Stimulated activated CD8-positive, alpha-beta memory T cell treated with anti-CD3 and anti-CD28 coated beads, Interleukin-7, amount 100 ng/mL, for 1 hour (primary cell): ENCODE data around the gene TOMM7.
"Not testable (repeated sequence)": the region's sequence is repeated elsewhere in the genome, so short reads cannot be mapped to it uniquely, and the experiment has no call there.

ENCODE experiments used
- DNase-seq, 2 donors: peaks; one replicate each; pipeline ENCODE4 v3.0.0-alpha.2; 2020; ENCODE audit warnings: low read depth in 2 of 2

The TOMM7 gene

GRCh38 chr7:22821702-22822485 lies 755 bp downstream of the TOMM7 start:
- no peak for DNase-seq

GRCh38 chr7:22819476-22819875 lies 3.2 kb downstream of the TOMM7 start:
- no peak for DNase-seq

- no peak for DNase-seq
Measured at GRCh38 chr7:22814261-22815208, 8.1 kb downstream of the TOMM7 start.

- no peak for DNase-seq
Measured at GRCh38 chr7:22812353-22812752, 10.3 kb downstream of the TOMM7 start.

- DNase-seq, result no peak
Measured at GRCh38 chr7:22811746-22812280, 10.8 kb downstream of the TOMM7 start.

- no peak for DNase-seq
Measured at GRCh38 chr7:22810843-22811242, 11.8 kb downstream of the TOMM7 start.

GRCh38 chr7:22809902-22810642 lies 12.6 kb downstream of the TOMM7 start:
- no peak for DNase-seq

- DNase-seq, result no peak
Measured at GRCh38 chr7:22808140-22808539, 14.5 kb downstream of the TOMM7 start.

GRCh38 chr7:22806752-22807151 lies 15.9 kb downstream of the TOMM7 start:
- no peak for DNase-seq

GRCh38 chr7:22805227-22805626 lies 17.4 kb downstream of the TOMM7 start:
- DNase-seq, result no peak

- DNase-seq, result not testable (repeated sequence)
Measured at GRCh38 chr7:22802831-22803230, 19.8 kb downstream of the TOMM7 start.

- DNase-seq, result no peak
Measured at GRCh38 chr7:22802426-22802825, 20.2 kb downstream of the TOMM7 start.

- DNase-seq, result no peak
Measured at GRCh38 chr7:22801912-22802311, 20.7 kb downstream of the TOMM7 start.

GRCh38 chr7:22799633-22800032 lies 23.0 kb downstream of the TOMM7 start:
- DNase-seq, result no peak

GRCh38 chr7:22793593-22794462 lies 28.8 kb downstream of the TOMM7 start:
- no peak for DNase-seq

GRCh38 chr7:22791204-22792158 lies 31.2 kb downstream of the TOMM7 start:
- no peak for DNase-seq

GRCh38 chr7:22790640-22791039 lies 32.0 kb downstream of the TOMM7 start:
- DNase-seq, result not testable (repeated sequence)

- DNase-seq, result no peak
Measured at GRCh38 chr7:22787951-22788350, 34.7 kb downstream of the TOMM7 start.

GRCh38 chr7:22786290-22786932 lies 36.2 kb downstream of the TOMM7 start:
- no peak for DNase-seq
